GM19455 (cell line): ENCODE measurements around the gene CILP2.

Experiments
- ATAC-seq: cut with Tn5 transposase; IDR thresholded peaks from one replicate; pipeline ENCODE4 v1.9.1; 2021; ENCODE audit not compliant: unreplicated experiment

Gene CILP2

DNA sequence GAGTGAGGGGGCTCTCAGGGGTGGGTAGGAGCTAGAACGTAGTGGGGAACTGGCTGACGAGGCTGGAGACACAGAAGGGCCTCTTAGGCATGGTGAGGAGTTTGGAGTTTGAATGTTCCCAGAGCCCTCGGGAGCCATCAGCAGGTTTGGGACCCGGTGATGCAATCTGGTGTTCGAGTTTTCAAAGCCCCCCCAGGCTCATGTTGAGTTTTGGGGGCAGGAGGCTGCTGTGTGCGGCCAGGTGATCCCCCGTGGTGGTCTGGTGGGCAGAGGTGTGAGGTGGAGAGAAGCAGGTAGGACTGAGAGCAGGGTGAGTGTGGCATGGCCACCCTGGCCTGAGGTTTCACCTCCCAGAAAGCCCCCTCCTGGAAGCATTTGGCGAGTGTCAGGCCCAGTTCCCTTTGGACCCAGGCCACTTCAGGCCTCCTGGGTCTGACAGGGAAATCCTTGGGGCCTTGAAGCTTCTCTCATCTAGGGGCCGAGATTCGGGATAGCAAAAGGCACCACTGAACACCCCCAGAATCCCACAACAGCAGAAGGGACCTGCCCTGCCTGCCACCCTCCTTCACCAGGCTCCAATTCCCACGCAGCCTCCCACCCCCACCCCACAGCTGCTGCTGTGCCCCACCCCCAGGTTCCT is 8.2 kb upstream of the CILP2 start:
- no peak for ATAC-seq

DNA sequence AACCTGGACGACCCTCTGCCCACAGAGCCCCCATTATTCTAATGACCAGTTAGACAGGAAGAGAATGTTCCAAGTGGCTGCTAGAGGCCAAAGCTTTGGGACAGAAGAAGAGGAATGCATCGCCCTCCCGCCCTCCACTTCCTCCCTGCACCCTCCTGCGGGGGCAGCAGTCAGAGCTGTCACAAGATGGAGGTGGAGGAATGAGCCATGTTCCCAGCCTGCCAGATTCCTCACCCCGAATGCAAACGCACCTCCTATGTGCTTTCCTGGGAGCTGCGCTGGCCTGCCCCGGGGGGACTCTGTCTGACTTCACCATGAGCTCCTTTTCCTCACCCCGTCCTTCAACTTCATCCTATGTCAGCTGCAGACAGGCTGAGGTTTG is 7.7 kb upstream of the CILP2 start:
- no peak for ATAC-seq

DNA sequence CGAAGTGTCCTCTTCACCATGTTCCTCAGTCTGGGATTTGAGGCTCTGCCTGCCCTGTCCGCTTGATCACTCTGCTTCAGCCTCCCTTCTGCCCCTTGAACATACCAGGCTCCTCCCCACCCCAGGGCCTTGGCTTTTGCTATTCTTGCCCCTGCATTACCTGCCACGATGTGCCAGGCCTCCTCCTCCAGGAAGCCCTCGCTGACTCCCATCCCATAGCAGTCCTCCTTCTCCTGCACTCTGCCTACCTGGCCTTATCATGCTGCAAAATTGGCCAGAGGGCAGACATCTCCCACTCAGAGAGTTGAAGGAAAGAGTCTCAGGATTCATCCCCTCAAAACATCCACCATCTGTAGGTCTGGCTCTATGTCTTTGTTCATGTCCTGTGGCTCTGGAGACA is 7.2 kb upstream of the CILP2 start:
- ATAC-seq = no peak

DNA sequence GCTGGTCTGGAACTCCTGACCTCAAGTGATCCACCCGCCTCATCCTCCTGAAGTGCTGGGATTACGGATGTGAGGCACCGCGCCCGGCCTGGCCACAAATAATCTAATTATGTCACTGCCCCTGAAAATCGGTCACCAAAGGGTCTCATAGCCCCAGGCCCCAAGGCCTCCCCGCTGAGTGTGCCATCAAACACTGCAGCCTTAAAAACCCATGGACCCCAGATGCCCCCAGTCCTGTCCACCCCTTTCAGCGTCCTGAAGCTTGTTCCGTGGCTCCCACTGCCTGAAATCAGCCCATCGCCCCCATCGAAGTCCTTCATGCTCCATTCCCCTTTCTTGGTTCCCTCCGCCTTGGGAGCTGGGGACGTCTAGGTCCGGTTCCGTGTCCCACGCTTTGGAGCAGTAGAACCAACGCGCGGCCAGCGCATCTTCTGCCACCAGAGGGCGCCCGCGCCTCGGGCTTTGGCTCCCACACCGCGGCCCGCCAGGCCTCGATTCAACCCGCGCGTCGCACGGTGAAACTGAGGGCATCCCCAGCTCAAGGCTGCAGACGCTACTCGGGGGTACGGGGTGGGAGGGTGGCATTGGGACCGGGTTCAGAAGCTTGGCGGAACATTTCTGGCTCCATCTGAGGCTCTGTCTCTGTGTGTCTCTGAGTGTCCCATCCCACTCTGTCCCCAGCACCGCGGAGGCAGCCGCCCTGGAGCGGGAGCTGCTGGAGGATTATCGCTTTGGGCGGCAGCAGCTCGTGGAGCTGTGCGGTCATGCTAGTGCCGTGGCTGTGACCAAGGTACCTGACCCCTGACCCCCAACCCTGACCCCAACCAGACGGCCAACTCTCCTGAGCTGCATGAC is 5.9 kb upstream of the CILP2 start:
- no peak for ATAC-seq

DNA sequence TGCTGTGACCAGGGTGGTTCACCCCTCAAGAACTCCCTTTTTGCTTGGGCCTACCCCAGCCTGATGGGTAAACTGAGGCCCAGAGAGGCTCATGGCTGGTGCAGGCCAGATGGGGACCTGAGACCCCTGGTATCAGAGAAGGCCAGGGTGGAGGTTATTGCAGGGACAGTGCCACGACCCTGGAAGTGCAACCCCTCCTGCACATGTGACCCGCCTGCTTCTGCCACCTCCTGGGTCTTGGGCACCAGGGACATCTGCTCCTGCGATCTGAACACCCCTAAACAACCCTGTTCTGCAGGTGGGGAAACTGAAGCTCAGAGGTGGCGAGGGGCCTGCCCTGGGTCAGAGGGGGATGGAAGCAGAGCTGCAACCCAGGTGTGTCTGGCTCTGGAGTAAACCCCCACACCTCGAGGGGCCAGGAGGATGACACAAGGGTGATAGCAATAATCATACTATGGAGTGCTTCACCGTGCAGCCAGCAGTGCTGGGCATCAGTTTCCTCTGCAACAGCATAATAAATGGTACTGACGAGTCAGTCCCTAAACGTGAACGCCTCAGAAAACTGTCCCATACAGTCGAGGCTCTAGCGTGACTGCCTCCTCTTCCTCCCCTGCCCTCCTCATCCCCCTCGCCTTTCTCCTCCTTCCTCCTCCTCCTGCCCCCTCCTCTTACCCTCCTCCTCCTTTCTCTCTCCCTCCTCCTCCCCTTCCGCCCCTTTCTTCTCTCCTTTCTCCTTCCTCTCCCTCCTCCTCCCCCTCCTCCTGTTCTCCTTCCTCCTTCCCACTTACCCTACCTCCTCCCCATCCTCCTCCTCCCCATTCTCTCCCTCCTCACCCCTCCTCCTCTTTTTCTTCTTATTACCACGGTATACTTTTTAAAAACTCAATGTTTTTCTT is 5.0 kb upstream of the CILP2 start:
- no peak for ATAC-seq

DNA sequence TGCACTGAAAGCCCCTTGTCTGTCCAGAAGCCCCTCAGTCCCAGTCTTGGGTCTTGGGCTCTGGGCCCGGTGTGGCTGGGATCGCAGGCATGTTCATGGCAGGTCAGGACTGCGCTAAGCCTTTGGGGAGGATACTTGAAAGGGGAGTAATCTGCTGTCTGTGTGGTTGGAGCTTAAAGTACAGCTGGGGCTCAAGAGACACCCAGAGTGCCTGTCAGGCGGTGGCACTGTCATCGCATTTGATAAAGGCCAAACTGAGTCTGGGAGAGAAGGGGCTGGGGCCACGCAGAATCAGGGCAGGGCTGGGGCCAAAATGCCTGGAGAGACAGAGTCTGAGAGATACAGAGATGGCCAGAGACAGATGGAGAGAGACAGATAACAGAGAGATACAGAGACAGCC is 4.2 kb upstream of the CILP2 start:
- no peak for ATAC-seq

DNA sequence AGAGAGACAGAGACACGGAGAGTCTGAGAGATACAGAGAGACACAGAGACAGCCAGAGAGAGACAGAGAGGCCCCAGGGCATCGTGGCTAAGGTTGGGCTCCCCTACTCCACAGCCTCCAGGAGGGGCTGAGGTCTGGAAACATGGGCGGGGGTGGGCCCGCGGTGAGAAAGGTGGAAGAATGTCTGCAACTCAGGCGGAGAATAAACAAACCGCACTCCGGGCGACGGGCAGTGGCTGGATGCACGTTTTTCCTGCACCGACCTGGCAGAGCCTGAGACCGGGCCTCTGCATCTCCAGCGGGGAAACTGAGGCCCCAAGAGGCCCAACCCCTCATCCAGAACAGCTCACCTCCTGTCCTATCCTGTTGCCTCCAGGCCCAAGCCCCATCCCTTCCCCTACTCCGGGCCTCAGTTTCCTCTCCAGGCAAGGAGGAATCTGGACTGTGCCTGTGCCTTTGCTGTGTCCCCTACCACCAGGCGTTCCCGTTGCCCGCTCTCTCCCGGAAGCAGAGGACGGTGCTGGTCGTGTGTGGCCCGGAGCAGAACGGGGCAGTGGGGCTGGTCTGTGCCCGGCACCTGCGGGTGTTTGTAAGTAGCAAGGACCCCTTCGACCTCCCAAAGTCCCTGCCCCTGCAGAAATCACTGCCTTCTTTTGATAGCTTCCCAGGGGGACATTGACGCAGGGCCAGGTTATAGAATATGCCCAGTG is 3.4 kb upstream of the CILP2 start:
- ATAC-seq = no peak

DNA sequence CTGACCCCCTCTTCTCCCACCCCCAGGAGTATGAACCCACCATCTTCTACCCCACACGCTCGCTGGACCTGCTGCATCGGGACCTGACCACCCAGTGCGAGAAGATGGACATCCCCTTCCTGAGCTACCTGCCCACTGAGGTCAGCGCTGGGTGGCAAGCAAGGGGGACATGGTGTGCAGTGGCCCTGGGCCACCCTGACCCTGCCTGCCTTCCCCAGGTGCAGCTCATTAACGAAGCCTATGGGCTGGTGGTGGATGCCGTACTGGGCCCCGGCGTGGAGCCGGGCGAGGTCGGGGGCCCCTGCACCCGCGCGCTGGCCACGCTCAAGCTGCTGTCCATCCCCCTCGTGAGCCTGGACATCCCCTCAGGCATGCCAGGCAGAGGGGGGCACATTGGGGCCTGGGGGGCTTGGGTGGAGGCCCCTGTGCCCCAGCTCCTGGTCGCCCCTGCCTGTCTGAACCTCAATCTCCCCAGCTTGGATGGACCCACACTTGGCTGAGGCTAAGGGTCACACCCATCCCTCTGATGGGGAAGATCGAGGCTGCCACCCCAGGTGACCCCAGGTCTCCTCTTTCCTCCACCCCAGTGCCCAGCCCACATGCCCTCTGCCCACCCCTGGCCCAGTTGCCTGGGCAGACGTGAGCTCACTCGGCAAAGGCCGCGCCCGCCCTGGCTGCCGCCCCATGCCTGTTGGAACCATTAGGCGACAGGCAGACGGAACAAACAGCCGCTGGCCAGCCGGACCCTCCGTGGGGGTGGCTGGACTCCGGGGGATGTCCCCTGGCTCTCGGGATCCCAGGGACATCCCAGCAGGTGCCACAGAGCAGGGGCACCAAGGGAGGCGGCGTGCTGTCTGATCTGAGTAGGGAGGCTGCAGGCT is 2.5 kb upstream of the CILP2 start:
- no peak for ATAC-seq

DNA sequence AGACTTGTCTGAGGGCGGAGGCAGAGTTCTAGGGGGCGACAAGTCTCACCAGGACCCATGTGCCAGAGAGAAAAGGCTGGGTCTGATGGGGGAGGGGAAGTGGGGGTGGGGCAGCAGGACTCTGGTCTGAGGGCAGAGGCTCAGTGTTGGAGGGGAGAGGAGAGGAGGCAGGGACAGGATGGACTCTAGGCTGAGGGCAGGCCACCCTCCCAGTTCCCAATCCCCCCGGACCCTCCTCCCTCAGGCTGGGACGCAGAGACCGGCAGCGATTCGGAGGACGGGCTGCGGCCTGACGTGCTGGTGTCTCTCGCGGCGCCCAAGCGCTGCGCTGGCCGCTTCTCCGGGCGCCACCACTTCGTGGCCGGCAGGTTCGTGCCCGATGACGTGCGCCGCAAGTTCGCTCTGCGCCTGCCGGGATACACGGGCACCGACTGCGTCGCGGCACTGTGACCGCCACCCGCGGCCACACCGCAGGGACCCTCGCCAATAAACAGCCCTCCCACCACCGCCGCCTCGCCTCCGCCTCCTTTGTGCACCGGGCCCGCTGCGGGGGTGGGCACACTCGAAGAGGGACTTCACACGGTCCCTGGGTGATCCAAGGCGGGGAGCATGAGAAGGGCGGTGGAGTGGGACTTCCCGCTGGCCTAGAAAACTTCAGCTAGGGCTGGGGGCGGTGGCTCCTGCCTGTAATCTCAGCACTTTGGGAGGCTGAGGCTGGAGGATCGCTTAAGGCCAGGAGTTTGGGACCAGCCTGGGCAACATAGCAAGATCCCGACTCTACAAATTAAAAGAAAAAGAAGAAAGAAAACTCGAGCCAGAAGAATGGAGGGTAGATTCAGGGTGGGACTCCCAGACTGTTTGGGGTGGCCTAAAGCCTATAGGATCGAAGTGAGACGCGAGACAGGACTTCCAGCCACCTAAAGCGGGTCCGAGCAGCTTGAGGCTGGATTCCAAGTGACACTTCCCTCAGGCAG is 703 bp upstream of the CILP2 start:
- no peak for ATAC-seq

DNA sequence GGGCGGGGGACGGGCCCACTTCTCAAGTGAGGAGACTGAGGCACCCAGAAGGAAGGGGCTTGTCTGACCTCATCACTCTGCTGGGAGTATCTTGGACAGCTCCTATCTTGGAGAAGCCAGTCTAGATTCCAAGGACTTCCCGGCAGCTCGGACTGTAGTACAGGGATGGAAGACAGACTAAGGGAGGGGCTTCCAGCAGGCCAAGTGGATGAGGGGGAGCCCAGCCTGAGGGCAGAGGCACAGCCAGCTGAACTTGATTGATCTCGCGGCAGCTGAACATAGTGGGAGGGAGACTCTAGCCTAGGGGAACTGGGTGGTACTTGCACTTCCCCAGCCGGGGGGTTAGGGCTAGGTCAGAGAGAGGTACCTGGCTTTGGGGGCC is 711 bp downstream of the CILP2 start:
- ATAC-seq = no peak

DNA sequence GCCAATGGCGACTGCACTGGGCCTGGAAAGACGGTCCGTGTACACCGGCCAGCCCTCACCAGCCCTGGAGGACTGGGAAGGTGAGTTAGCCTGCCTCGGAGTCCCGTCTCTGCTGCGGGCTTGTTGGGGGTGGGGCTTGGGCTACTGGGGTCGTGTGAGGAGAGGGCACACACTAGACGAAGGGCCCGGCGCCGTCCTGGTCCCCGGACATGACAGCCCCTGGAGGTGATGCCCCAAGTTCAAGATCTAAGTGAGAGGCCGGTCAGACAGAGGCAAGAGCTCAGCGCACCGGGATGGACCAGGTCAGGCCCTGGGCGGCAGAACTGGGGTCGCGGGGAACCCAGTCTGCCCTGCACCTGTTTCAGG is 1.6 kb downstream of the CILP2 start:
- no peak for ATAC-seq

DNA sequence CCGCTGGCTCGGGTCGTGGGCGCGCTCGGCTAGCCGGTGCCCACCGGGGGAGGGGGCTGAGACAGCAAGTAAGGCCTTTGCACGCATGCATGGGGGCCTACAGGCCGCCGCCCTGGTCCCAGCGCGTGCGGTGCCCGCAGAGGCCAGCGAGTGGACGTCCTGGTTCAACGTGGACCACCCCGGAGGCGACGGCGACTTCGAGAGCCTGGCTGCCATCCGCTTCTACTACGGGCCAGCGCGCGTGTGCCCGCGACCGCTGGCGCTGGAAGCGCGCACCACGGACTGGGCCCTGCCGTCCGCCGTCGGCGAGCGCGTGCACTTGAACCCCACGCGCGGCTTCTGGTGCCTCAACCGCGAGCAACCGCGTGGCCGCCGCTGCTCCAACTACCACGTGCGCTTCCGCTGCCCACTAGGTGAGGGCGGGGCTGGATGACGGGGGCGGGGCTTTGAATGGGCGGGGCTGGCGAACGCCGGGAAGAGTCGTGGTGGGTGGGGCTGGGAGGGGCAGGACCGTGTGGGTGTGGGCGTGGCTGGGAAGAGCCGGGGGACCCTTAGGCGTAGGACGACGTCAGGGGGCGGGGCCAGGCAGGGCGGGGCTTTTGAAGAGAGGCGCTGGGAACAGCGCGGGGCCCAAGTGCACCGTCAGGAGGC is 2.1 kb downstream of the CILP2 start:
- no peak for ATAC-seq

DNA sequence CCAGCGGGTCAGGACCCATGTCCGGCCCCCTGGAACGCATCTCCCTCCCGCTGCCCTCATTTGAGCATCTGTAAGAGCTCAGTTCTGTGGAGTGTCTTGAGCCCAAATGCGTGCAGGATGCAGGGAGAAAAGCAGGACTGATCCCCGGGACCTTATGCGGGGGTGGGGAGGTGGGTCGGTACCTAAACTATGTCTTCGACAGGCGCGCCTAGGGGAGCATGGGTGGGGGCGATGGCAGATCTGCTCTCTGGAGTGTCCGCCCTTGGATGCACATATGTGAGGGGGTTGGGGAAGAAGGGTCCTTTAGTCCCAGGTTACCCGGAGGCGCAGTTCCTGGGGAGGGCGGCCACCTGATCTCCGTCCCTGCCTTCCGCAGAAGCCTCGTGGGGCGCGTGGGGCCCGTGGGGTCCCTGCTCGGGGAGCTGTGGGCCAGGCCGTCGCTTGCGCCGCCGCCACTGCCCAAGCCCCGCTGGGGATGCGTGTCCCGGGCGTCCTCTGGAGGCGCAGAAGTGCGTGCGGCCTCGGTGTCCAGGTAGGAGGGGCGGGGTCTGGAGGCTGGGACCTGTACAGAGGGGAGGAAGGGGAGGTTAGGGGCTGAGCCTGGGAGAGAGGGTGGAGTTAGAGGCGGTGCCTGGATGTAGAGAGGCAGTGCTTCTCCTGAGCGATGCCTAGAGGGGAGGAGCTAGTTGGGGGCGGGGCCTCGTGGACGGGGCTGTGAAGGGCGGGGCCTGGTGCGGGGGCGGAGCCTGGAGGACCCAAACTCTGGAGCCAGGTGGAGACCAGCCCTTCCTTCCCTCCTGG is 2.9 kb downstream of the CILP2 start:
- ATAC-seq = no peak

DNA sequence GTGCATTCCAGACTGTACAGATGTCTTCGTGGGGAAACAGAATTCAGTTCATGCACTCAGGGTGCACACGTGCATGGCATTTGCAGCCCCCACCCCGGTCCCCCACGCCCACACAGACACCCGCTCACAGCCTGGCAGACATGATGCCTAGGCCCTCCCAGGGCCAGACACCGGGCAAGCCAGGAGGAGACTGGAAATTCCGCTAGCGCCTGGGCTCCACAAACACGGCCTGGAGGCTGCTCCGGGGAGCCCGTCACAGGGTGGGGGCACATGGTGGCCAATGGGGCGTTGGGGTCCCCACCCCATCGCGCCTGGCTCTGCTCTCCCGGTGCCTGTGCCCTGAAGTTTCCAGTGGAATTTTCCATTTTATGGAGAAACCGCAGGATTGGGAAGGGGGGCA is 3.6 kb downstream of the CILP2 start:
- ATAC-seq = no peak

DNA sequence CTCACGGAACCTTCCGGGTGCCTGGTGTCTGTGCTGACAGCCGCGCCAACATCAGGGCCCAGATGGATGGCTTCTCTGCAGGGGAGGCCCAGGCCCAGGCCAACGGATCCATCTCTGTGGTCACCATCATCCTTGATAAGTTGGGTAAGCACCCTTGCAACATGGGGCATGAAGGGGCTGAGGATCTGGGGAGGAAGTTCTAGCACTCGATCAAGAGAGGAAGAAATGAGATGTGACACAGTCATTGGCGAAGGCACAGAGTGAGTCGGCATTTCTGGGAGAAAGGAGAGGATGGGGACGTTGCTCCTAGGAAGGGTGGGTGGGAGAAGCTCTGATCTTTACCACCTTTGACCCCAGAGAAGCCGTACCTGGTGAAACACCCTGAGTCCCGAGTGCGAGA is 4.4 kb downstream of the CILP2 start:
- ATAC-seq = no peak

DNA sequence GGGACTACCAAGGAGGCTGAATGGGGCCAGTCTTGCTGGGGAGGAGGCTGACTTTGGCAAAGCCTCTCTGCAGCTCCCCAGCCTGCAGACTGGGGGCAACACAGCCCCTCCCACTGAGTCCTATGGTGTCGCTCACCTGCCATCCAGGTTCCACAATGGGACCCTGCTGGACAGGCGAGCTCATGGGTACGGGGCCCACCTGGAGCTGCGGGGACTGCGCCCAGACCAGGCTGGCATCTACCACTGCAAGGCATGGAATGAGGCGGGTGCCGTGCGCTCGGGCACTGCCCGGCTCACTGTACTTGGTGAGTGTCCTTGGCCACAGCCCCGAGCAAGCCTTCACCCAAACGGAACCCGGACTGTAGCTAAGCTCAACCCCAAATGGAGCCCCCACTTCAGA is 5.0 kb downstream of the CILP2 start:
- ATAC-seq = no peak

DNA sequence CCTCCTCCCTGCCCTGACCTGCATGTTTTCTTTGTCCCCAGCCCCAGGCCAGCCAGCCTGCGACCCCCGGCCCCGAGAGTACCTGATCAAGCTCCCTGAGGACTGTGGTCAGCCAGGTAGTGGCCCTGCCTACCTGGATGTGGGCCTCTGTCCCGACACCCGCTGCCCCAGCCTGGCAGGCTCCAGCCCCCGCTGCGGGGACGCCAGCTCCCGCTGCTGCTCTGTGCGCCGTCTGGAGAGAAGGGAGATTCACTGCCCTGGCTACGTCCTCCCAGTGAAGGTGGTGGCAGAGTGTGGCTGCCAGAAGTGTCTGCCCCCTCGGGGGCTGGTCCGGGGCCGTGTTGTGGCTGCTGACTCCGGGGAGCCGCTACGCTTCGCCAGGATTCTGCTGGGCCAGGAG is 5.6 kb downstream of the CILP2 start:
- ATAC-seq = no peak
